SK-N-SH (cell line): ENCODE results near the gene PRKCB. TPM values are rescaled to one million over a fixed set of nuclear protein-coding genes. Genes with fewer than 3 reads are reported as not detected.

ENCODE experiments used
- CTCF ChIA-PET: fragments of 300-600, 350-600 bp; formaldehyde crosslinking; extraction: SDS; loops from one replicate; lab custom pipeline; 2021; lab: Yijun Ruan, JAX
- POLR2A ChIA-PET: fragments of 350-600 bp; sonication (Branson Sonifier 250); formaldehyde crosslinking; extraction: SDS; loops from one replicate; lab custom pipeline; 2020; ENCODE audit warnings: antibody characterized with exemption, inconsistent platforms; lab: Yijun Ruan, JAX
- DNase-seq: peaks from one replicate; pipeline ENCODE4 v3.0.0; 2012
- H2AFZ ChIP-seq: fragments of 200-600 bp; sonication (generic); 2 replicates; pipeline ENCODE4 v1.8.1; 2016; ENCODE audit warnings: antibody characterized with exemption, mild to moderate bottlenecking, low read depth
- H3F3A ChIP-seq: fragments of 200-600 bp; sonication (generic); replicated peaks from 2 replicates; pipeline ENCODE3; 2016; ENCODE audit warnings: antibody characterized with exemption, mild to moderate bottlenecking; ENCODE audit not compliant: insufficient read depth
- H3K27ac ChIP-seq, 2 experiments: fragments of 200-500 bp in 1 of 2; fragments of 200-600 bp in 1 of 2; sonication (Bioruptor generic) in 1 of 2; sonication (generic), shearing (Covaris generic) in 1 of 2; 2 replicates each; pipeline versions ENCODE4 v1.5.1 to v1.6.1; 2014 to 2016; ENCODE audit warnings: low read depth in 2 of 2, inconsistent platforms in 1 of 2, low read length in 1 of 2, mild to moderate bottlenecking in 1 of 2, mixed read lengths in 1 of 2
- H3K27me3 ChIP-seq: fragments of 200-600 bp; sonication (generic), shearing (Covaris generic); 2 replicates; pipeline ENCODE4 v1.6.1; 2016; ENCODE audit warnings: mixed run types; ENCODE audit not compliant: insufficient read depth
- H3K36me3 ChIP-seq, 2 experiments: fragments of 200-500 bp in 1 of 2; fragments of 200-600 bp in 1 of 2; sonication (Bioruptor generic) in 1 of 2; sonication (generic) in 1 of 2; replicated peaks in 1 of 2; 2 replicates each; pipeline versions ENCODE3 to v1.5.1; 2014 to 2016; ENCODE audit warnings: low read length in 1 of 2, mild to moderate bottlenecking in 1 of 2; ENCODE audit not compliant: insufficient read depth in 2 of 2, control insufficient read depth in 1 of 2
- H3K4me1 ChIP-seq, 2 experiments: fragments of 200-500 bp in 1 of 2; fragments of 200-600 bp in 1 of 2; sonication (Bioruptor generic) in 1 of 2; sonication (generic), shearing (Covaris generic) in 1 of 2; 2 replicates each; pipeline versions ENCODE4 v1.5.1 to v1.6.1; 2014 to 2016; ENCODE audit warnings: low read depth in 1 of 2, low read length in 1 of 2, mixed run types in 1 of 2; ENCODE audit not compliant: insufficient read depth in 2 of 2, control insufficient read depth in 1 of 2
- H3K4me2 ChIP-seq: fragments of 200-600 bp; sonication (generic), shearing (Covaris generic); 2 replicates; pipeline ENCODE4 v1.6.1; 2017; ENCODE audit warnings: mixed run types
- H3K4me3 ChIP-seq, 2 experiments: fragments of 200-500 bp in 1 of 2; fragments of 200-600 bp in 1 of 2; sonication (Bioruptor generic) in 1 of 2; sonication (generic), shearing (Covaris generic) in 1 of 2; 2 replicates each; pipeline versions ENCODE4 v1.5.1 to v1.8.1; 2014 to 2016; ENCODE audit warnings: low read depth in 2 of 2, inconsistent platforms in 1 of 2, low read length in 1 of 2, mild to moderate bottlenecking in 1 of 2, mixed read lengths in 1 of 2, moderate library complexity in 1 of 2
- H3K79me2 ChIP-seq: fragments of 200-600 bp; sonication (generic); 2 replicates; pipeline ENCODE4 v1.8.1; 2017; ENCODE audit warnings: mild to moderate bottlenecking; ENCODE audit not compliant: insufficient read depth
- H3K9ac ChIP-seq: fragments of 200-600 bp; sonication (generic); 2 replicates; pipeline ENCODE4 v1.6.1; 2017; ENCODE audit warnings: mixed run types
- H3K9me2 ChIP-seq: fragments of 200-600 bp; sonication (generic); 2 replicates; pipeline ENCODE4 v1.6.1; 2017; ENCODE audit warnings: mixed run types
- H3K9me3 ChIP-seq: fragments of 200-600 bp; sonication (generic); 2 replicates; pipeline ENCODE4 v1.6.1; 2017; ENCODE audit warnings: mixed run types, mild to moderate bottlenecking, moderate library complexity
- H4K20me1 ChIP-seq: fragments of 200-600 bp; sonication (generic); 2 replicates; pipeline ENCODE4 v1.6.1; 2017; ENCODE audit warnings: mild to moderate bottlenecking, mixed run types; ENCODE audit not compliant: insufficient read depth
- EP300 ChIP-seq, 2 experiments: IDR thresholded peaks; 2 replicates each; pipeline versions ENCODE4 v1.4.0 to v1.6.1; 2012; ENCODE audit warnings: borderline replicate concordance in 1 of 2, low read depth in 1 of 2, low read length in 1 of 2
- FOSL2 ChIP-seq: IDR thresholded peaks from 2 replicates; pipeline ENCODE4 v1.4.0; 2012; ENCODE audit warnings: low read depth, mild to moderate bottlenecking, moderate library complexity, borderline replicate concordance
- FOXJ3 ChIP-seq: sonication (generic); formaldehyde crosslinking; IDR thresholded peaks from 2 replicates; pipeline ENCODE4 v1.5.1; 2020; ENCODE audit warnings: mild to moderate bottlenecking, missing genetic modification reagents
- FOXM1 ChIP-seq: IDR thresholded peaks from 2 replicates; pipeline ENCODE4 v1.4.0; 2012; ENCODE audit warnings: low read depth, mild to moderate bottlenecking
- GABPA ChIP-seq: IDR thresholded peaks from 2 replicates; pipeline ENCODE4 v1.4.0; 2012; ENCODE audit warnings: low read depth, mild to moderate bottlenecking
- GATA2 ChIP-seq: sonication (generic); formaldehyde crosslinking; IDR thresholded peaks from 2 replicates; pipeline ENCODE4 v1.5.0; 2020; ENCODE audit warnings: mild to moderate bottlenecking, missing genetic modification reagents
- NRF1 ChIP-seq: IDR thresholded peaks from 2 replicates; pipeline ENCODE4 v1.6.1; 2012; ENCODE audit warnings: low read depth, mild to moderate bottlenecking, low read length
- POLR2AphosphoS5 ChIP-seq: IDR thresholded peaks from 2 replicates; pipeline ENCODE4 v1.6.1; 2012; ENCODE audit warnings: low read depth, low read length
- RAD21 ChIP-seq: IDR thresholded peaks from 2 replicates; pipeline ENCODE4 v1.6.1; 2012; ENCODE audit warnings: mild to moderate bottlenecking, low read length
- RCOR1 ChIP-seq: fragments of 150-350 bp; IDR thresholded peaks from 2 replicates; pipeline ENCODE4 v1.6.1; 2017; ENCODE audit warnings: antibody characterized with exemption, low read length
- RXRA ChIP-seq: IDR thresholded peaks from 2 replicates; pipeline ENCODE4 v1.4.0; 2012; ENCODE audit warnings: low read depth, mild to moderate bottlenecking, borderline replicate concordance
- SIN3A ChIP-seq: IDR thresholded peaks from 2 replicates; pipeline ENCODE4 v1.6.1; 2012; ENCODE audit warnings: low read depth, mild to moderate bottlenecking, low read length, moderate library complexity, borderline replicate concordance
- TAF1 ChIP-seq: IDR thresholded peaks from 2 replicates; pipeline ENCODE4 v1.6.1; 2012; ENCODE audit warnings: low read depth, mild to moderate bottlenecking, low read length, moderate library complexity, borderline replicate concordance
- TCF12 ChIP-seq: IDR thresholded peaks from 2 replicates; pipeline ENCODE4 v1.4.0; 2012
- YY1 ChIP-seq: IDR thresholded peaks from 2 replicates; pipeline ENCODE4 v1.4.0; 2012; ENCODE audit warnings: low read depth, mild to moderate bottlenecking
- WGBS: methylation state at CpG from one replicate; pipeline ENCODE4 v1.1.6; 2017; ENCODE audit warnings: low lambda C conversion rate; 5-methylcytosine and 5-hydroxymethylcytosine counted together
- polyA plus RNA-seq, 3 experiments: library from polyadenylated mRNA; depleted of rRNA; stranded (reverse); fragments of >200 nt; gene quantifications; 2 replicates each; pipeline ENCODE4 v1.2.3, GENCODE V29; 2012
- TF ChIP-seq, protein P1 (sequence below): IDR thresholded peaks from 2 replicates; pipeline ENCODE4 v1.6.1; 2012; ENCODE audit warnings: mild to moderate bottlenecking, low read depth, low read length, moderate library complexity
- TF ChIP-seq, protein P2 (sequence below): fragments of 150-350 bp; IDR thresholded peaks from 2 replicates; pipeline ENCODE4 v1.6.1; 2016; ENCODE audit warnings: mild to moderate bottlenecking, low read depth, low read length
- TF ChIP-seq, protein P3 (sequence below): IDR thresholded peaks from 2 replicates; pipeline ENCODE4 v1.4.0; 2012; ENCODE audit warnings: low read depth, borderline replicate concordance

The PRKCB gene
- polyA plus RNA-seq, 1 of the 3 experiments (the other 2 are of a cell fraction): 0.12 TPM

- H3K9me2 ChIP-seq: no peaks in the 10 kb centered on the region
- H3K4me2 ChIP-seq: no peak overlapping the region
- H3K4me1 ChIP-seq: peaks cover 0 to 26% of the 10 kb centered on the region in 2 experiments; a peak in 1 of 4 replicates
- H2AFZ ChIP-seq: no peak overlapping the region
- TF ChIP-seq, protein P1, sequence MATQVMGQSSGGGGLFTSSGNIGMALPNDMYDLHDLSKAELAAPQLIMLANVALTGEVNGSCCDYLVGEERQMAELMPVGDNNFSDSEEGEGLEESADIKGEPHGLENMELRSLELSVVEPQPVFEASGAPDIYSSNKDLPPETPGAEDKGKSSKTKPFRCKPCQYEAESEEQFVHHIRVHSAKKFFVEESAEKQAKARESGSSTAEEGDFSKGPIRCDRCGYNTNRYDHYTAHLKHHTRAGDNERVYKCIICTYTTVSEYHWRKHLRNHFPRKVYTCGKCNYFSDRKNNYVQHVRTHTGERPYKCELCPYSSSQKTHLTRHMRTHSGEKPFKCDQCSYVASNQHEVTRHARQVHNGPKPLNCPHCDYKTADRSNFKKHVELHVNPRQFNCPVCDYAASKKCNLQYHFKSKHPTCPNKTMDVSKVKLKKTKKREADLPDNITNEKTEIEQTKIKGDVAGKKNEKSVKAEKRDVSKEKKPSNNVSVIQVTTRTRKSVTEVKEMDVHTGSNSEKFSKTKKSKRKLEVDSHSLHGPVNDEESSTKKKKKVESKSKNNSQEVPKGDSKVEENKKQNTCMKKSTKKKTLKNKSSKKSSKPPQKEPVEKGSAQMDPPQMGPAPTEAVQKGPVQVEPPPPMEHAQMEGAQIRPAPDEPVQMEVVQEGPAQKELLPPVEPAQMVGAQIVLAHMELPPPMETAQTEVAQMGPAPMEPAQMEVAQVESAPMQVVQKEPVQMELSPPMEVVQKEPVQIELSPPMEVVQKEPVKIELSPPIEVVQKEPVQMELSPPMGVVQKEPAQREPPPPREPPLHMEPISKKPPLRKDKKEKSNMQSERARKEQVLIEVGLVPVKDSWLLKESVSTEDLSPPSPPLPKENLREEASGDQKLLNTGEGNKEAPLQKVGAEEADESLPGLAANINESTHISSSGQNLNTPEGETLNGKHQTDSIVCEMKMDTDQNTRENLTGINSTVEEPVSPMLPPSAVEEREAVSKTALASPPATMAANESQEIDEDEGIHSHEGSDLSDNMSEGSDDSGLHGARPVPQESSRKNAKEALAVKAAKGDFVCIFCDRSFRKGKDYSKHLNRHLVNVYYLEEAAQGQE: no peak
- TF ChIP-seq POLR2AphosphoS5 (no peak), NRF1 (no peak)
- ChIA-PET POLR2A (no interaction called here), CTCF (no interaction called here)
- H3K9me3 ChIP-seq: no peaks in the 10 kb centered on the region
- no peak overlapping the region for H3K9ac ChIP-seq
- DNase-seq: no peak
- H4K20me1 ChIP-seq: no peaks in the 10 kb centered on the region
- no peaks in the 10 kb centered on the region for H3K79me2 ChIP-seq
- H3K27ac ChIP-seq: no peak overlapping the region
- no peak overlapping the region for H3K4me3 ChIP-seq
- H3K36me3 ChIP-seq: no peaks in the 10 kb centered on the region
- H3K27me3 ChIP-seq: no peaks in the 10 kb centered on the region
- no peaks in the 10 kb centered on the region for H3F3A ChIP-seq
These were observed 104.3 kb downstream of the PRKCB start for GRCh38 chr16:23940111-23940510.

- Histone ChIP-seq H3K4me1 (peaks cover 0 to 26% of the 10 kb centered on the region in 2 experiments; a peak in 1 of 4 replicates), H3K9ac (no peak overlapping the region), H3K4me2 (no peak overlapping the region), H3K4me3 (no peak overlapping the region), H3K27ac (no peak overlapping the region), H3F3A (no peaks in the 10 kb centered on the region), H3K36me3 (no peaks in the 10 kb centered on the region), H3K27me3 (no peaks in the 10 kb centered on the region), H2AFZ (no peak overlapping the region), H4K20me1 (no peaks in the 10 kb centered on the region), H3K9me3 (no peaks in the 10 kb centered on the region), H3K9me2 (no peaks in the 10 kb centered on the region), H3K79me2 (no peaks in the 10 kb centered on the region)
- DNase-seq: no peak
- 13% methylated on average over 1 of the region's 1 CpG for WGBS
- TF ChIP-seq TCF12 (no peak), RAD21 (no peak), EP300 (IDR thresholded peaks at IDR 0.05; ENCODE audit: borderline replicate concordance in 1 of 2, low read depth in 1 of 2, low read length in 1 of 2) (no peak), YY1 (no peak), SIN3A (no peak), RXRA (no peak), RCOR1 (no peak), TAF1 (no peak), FOXJ3 (no peak), GATA2 (CRISPR knock-in tag) (no peak), FOXM1 (no peak), GABPA (no peak), FOSL2 (no peak)
- TF ChIP-seq, protein P1: no peak
- TF ChIP-seq, protein P2, sequence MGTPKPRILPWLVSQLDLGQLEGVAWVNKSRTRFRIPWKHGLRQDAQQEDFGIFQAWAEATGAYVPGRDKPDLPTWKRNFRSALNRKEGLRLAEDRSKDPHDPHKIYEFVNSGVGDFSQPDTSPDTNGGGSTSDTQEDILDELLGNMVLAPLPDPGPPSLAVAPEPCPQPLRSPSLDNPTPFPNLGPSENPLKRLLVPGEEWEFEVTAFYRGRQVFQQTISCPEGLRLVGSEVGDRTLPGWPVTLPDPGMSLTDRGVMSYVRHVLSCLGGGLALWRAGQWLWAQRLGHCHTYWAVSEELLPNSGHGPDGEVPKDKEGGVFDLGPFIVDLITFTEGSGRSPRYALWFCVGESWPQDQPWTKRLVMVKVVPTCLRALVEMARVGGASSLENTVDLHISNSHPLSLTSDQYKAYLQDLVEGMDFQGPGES: no peak
- TF ChIP-seq, protein P3, sequence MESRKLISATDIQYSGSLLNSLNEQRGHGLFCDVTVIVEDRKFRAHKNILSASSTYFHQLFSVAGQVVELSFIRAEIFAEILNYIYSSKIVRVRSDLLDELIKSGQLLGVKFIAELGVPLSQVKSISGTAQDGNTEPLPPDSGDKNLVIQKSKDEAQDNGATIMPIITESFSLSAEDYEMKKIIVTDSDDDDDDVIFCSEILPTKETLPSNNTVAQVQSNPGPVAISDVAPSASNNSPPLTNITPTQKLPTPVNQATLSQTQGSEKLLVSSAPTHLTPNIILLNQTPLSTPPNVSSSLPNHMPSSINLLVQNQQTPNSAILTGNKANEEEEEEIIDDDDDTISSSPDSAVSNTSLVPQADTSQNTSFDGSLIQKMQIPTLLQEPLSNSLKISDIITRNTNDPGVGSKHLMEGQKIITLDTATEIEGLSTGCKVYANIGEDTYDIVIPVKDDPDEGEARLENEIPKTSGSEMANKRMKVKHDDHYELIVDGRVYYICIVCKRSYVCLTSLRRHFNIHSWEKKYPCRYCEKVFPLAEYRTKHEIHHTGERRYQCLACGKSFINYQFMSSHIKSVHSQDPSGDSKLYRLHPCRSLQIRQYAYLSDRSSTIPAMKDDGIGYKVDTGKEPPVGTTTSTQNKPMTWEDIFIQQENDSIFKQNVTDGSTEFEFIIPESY: no peak
- POLR2A ChIA-PET: no interaction called here
- CTCF ChIA-PET: interaction anchor here (0.9 kb wide), 1 partner anchor 12 kb away, joined by 3 read pairs; no protein-coding TSS in a partner anchor
These were observed 105.2 kb downstream of the PRKCB start for GRCh38 chr16:23941025-23941424.
